Fibroblast of skin of back (primary cell): Measurements from ENCODE around the gene RAD51B.

Source experiments
- DNase-seq: peaks from one replicate; pipeline ENCODE4 v3.0.0-alpha.2; 2013

Gene RAD51B

DNA sequence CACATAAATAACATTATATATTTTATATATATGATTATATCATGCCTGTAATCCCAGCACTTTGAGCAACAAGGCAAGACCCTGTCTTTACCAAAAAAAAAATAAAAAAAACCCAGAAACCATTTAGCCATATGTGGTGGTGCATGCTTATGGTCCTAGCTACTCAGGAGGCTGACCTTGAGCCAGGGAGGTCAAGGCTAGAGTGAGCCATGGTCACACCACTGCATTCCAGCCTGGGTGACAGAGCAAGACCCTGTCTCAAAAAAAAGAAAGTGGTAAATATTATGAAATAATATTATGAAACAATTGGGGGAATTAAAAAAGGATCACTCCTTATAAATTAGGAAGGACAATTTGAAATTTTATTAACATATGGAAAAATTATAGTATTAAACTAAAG, 16.0 kb downstream of the RAD51B start:
- DNase-seq: no peak

GRCh38 chr14:67837011-67837624, 17.5 kb downstream of the RAD51B start:
- DNase-seq: peak; percentile 75

GRCh38 chr14:67846029-67846610, 26.5 kb downstream of the RAD51B start:
- no peak for DNase-seq

- no peak for DNase-seq
Observed at GRCh38 chr14:67850066-67850830, 30.7 kb downstream of the RAD51B start.

DNA sequence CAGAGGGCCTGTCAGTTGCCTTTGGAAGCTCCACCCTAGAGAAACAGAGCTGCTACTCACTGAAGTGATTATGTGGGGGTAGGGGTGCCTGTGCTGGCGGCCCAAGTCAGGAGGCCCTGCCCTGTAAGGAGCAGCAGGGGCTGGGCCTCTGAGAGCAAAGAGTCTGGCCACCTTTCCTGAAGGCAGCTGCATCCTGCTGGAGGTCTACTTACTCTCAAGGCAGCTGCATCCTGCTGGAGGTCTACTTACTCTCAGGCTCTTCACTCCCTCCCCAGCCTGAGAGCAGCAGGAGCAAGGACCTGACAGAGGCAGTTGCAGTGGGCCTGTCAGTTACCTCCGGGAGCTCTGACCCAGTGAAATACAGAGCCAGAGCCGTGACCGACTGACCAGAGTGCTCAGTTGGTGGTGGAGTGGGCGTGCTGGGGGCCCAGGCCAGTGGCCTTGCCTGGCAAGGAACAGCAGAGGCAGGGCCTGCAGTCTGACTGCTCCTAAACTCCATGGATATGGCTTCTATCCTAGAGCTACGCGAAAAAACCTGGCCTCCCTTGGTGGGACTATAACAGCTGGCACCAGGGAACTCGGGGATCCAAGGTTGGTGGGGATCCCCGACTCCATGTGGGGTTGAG, 32.3 kb downstream of the RAD51B start:
- DNase-seq: no peak

DNA sequence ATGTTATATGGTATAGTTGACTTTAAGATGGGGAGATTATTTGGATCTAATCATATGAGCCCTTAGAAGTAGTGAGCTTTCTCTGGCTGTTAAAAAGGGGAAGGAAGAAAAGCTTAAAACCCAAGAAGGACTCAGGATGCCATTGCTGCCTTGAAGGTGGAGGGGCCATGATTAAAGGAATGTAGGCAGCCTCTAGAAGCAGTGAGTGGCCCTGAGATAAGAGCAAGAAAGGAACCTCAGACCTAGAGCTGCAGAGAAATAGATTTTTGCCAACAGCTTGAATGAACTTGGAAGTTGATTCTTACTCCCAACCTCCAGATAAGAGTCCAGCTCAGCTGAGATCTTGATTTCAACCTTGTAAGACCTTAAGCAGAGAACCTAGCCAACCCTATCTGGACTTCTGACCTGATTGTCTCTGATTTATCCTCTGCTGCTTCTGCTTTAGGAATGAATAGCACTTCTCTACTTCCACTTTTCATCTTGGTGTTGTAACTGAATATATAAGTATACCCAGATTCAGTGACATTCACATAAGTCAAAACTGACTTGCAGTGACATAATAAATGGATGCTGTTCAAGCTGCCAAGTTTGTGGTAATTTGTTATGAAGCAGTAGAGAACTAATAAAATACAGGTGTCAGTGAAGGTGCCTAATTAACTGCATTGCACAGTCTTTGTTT, 33.5 kb downstream of the RAD51B start:
- no peak for DNase-seq

DNA sequence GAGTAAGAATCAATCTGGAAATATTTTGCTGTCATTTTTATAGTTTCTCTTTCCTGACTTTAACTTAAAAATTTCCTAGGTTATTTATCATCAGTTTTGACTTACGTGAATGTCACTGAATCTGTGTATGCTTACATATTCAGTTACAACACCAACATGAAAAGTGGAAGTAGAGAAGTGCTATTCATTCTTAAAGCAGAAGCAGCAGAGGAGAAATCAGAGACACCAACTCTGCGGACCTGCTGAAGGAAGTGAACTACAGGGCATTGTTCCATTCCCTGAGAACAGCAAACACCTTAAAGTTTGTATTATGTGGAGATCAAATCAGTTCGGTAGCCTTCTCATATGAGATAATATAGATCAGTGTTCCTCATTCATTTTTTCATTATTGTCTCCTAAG, 34.1 kb downstream of the RAD51B start:
- no peak for DNase-seq

DNA sequence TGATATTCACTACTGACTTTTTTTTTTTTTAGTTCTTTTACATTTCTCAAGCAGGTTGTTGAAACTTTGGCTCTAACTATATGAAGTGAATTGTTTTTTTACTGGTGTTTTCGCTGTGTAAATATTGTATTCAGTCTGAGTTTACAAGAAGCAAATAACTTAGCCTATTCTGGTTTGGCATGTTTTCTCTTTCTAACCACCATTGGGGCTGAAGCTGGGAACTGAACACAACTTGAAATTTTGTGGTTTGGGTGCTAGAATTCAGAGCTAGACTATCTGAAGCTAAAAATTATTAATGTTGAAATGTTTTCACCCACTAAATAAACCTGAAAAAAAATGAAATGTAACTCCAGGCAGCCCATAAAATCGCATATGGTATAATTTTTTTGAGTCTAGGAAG, 37.2 kb downstream of the RAD51B start:
- DNase-seq: peak; percentile 21

DNA sequence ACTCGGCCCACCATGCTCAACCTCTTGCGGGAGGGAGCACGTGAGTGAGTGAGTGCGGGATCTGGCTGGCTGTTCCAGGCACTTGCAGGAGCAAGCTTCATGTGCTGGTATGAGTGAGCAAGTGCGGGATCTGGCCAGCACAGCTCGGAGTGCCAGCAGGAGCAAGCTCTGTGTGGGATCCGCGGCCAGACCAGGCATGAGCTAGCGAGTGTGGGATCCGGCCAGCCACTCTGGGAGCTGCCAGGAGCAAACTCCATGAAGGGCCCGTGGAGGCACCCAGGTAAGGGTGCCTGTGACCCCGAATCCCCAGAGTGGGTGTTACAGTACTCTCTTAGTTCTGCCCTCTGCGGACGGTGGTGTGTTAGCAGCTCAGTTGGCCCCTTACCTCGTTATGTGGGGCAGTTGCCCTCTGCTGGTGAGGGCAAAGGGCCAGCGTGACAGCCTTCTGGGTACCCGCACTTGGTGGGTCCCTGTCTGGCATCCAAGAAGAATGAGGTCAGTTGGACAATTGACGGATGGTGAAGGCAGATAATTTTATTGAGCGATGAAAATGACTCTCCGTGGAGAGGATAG, 38.3 kb downstream of the RAD51B start:
- no peak for DNase-seq

- DNase-seq: no peak
Observed at GRCh38 chr14:67859169-67859749, 39.7 kb downstream of the RAD51B start.

DNA sequence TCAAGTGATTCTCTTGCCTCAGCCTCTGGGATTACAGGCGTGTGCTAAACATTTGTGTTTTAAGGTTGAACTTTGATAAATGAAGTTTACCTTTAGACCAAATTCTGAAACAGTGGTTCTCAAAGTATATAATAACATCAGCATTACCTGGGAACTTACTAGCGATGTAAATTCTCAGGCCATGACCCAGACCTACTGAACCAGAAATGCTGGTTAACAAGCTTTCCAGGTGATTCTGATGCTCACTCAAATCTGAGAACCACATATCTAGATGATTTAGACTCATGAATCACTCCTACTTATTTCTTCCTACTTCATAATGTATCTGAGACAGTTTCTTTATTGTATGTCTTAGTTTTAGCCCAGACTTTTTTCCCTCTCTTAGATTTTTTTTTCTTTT, 43.6 kb downstream of the RAD51B start:
- no peak for DNase-seq

DNA sequence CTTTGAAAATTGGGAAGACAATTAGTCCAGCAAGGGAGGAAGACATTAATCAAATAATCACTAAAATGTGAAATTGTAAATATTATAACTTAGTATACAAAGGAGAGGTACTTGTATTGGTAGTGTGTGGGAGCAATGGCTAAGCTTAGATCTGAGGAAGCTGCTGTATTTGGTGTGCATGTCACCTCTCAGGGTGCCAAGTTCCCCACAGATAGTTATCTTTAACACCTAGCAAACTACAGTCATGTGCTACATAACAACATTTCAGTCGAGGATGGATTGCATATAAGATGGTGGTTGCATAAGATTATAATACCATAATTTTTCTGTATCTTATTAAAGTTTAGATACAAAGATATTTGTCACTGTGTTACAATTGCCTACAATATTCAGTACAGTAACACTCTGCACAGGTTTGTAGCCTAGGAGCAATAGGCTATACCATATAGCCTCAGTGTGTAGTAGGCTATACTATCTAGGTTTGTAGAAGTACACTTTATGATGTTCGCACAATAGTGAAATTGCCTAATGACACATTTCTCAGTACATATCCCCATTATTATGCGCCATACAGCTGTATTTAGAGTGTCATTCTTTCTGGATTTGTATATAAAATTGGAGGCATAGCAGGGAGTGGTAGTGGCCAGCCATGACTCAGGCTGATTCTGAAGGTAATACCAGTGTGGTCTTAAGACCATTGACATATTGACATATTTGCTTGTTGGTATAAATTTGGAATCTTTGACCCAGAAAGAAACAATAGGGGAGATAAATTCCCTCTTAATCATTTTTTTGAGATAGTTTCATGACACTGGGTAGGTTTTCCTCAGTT, 55.8 kb downstream of the RAD51B start:
- no peak for DNase-seq

GRCh38 chr14:67879026-67879425, 59.4 kb downstream of the RAD51B start:
- no peak for DNase-seq

DNA sequence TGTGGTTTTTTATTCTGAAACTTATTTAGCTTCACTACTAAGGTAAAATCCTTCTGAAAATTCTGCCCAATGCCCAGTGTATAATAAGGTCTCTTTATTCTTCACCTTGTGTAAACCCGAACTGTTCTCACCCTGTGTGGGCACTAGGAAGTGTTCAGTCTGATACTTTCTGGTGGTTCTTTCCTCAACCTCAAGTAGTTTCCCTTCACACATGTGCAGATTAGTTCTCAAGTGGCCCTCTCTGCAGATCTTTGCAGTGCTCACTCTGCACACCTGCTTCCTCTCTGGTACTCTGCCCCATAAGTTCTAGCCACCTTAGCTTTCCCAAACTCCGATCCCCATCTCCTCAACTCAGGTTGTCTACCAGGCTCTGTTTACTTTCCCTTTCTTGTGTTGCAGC, 61.6 kb downstream of the RAD51B start:
- DNase-seq: no peak

GRCh38 chr14:67882986-67883555, 63.5 kb downstream of the RAD51B start:
- DNase-seq: no peak

- DNase-seq: peak; percentile 35
Observed at GRCh38 chr14:67883717-67884116, 64.1 kb downstream of the RAD51B start.

- DNase-seq: no peak
Observed at GRCh38 chr14:67886191-67886590, 66.6 kb downstream of the RAD51B start.

DNA sequence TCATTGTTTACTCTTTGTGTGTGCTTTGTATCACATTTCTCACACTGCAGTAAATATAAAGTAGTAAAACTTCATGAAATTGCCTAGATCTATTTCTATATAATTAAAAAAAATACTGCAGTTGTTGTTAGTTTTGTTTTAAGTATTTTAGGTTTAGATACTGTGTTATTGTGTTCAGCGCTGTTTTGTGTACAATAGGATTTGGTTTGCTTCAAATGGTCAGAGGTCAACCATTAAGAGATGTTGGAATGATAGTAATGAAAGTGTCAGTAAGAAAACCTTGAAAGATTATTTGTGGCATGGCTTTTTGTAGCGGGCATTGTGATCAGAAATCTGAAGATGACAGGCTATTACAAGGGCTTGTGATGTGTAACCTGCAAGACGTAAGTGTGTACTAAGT, 67.9 kb downstream of the RAD51B start:
- no peak for DNase-seq

DNA sequence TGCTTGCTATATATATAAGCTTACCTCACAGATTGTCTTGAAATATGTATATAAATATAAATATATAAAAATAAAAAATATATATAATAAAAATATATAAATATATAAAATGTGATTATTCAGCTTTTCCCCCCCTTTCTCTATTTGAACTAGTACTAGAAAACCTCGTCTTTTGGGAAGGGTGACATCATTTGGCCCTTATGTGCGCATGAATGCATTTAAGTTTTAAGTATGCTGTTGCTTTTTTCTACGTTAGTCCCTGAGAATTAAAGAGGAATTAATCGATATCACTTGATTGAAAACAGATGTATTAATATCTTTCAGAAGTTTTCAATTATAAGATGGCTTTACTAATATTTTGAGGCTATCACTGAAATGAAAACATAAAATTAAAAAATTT, 69.9 kb downstream of the RAD51B start:
- DNase-seq: no peak

GRCh38 chr14:67892466-67893100, 73.0 kb downstream of the RAD51B start:
- DNase-seq: no peak
